Measurements from ENCODE around the gene AP2B1.
"Not testable (repeated sequence)": the region's sequence is repeated elsewhere in the genome, so short reads cannot be mapped to it uniquely, and the experiment has no call there.

AP2B1 gene

GRCh38 chr17:35587074-35587961 is at the start of gene AP2B1:
Gene AP2B1, plus strand, starts transcription at chr17:35587322. Its CDS starts 6,709 bp downstream, at chr17:35594031.
- DNase-seq (ENCODE audit: low read depth, low spot score) = peak; percentile 91

GRCh38 chr17:35537601-35538141 is 49.5 kb upstream of the AP2B1 start, which contains the start of gene SLFN12L:
Gene SLFN12L, minus strand, starts transcription at chr17:35537678. Its CDS starts 15,314 bp downstream, at chr17:35522364.
- DNase-seq (ENCODE audit: low read depth, low spot score) = peak; percentile 4

DNA sequence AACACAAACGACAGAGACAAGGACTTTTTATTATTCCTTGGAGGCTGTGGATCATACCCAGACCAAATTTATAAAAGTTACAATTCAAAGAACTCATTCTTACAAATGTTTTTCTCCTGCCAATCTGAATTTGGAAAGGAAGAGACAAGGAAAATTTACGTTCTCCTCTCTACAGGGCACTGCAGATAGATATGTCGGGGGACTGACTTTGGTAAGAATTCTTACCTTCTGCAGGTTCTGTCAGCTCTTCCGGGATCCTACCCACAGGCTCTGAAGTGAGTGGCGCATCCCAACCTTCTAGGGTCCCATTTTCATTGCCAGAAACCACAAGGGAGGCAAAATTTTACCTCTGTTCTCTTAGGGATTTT is 47.5 kb upstream of the AP2B1 start:
- no peak for DNase-seq (ENCODE audit: low read depth, low spot score)

- no peak for DNase-seq (ENCODE audit: low read depth, low spot score)
Observed at GRCh38 chr17:35540589-35541404, 46.3 kb upstream of the AP2B1 start.

GRCh38 chr17:35541434-35541833 is 45.7 kb upstream of the AP2B1 start:
- DNase-seq (ENCODE audit: low read depth, low spot score) = no peak

DNA sequence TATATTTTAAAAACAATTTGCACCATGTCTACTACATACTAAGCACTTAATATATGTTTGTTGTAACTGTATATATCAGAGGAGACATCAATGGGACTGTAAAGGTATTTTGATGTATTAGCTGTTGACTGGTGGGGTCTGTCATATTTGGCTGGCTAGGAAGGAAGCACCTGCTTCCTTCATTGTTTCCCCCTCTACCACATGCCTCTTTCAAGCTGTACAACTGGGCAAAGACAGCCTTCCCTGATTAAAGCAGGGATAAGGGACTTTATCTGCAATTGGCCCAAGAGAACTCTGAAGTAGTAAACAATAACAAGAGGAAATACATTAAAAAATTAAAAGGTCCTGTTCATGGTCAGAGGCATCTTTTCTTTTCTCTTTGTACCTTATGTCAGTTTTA is 44.1 kb upstream of the AP2B1 start:
- DNase-seq (ENCODE audit: low read depth, low spot score) = no peak

DNA sequence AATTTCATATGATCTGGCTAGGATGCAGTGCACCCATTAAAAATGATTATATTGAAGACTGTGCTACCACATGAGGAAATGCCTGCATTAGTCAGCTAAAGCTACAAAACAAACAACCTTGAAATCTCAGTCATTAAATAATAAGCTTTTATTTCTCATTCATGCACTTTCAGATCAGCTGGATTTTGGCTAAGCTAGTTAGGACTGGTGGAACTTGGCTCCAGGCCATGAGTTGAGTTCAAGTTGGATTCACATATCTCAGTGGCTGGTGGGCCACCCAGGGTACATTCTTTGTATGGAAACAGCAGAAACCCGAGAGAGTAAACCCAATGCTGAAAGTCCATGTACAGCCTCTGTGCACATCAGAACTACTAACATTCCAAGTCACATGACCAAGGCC is 43.3 kb upstream of the AP2B1 start:
- DNase-seq (ENCODE audit: low read depth, low spot score) = no peak

DNA sequence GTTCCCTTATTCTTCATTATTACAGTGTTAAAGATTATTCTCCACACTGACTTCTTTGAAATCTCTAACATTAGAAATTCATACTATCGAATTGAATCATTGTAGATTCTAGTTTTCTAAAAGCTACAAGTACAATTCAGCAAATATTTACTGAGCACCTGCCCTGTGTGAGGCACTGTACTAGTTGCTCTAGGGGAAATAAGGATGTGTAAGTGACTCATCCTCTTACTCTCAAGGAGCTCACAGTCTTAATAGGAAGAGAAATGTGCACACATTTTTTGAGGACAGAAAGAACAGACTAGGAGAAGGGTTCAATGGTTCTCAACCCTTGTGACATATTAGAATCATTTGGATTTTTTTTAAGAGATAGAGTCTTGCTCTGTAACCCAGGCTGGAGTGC is 42.0 kb upstream of the AP2B1 start:
- DNase-seq (ENCODE audit: low read depth, low spot score) = no peak

- DNase-seq (ENCODE audit: low read depth, low spot score) = no peak
Observed at GRCh38 chr17:35546487-35546886, 40.6 kb upstream of the AP2B1 start.

DNA sequence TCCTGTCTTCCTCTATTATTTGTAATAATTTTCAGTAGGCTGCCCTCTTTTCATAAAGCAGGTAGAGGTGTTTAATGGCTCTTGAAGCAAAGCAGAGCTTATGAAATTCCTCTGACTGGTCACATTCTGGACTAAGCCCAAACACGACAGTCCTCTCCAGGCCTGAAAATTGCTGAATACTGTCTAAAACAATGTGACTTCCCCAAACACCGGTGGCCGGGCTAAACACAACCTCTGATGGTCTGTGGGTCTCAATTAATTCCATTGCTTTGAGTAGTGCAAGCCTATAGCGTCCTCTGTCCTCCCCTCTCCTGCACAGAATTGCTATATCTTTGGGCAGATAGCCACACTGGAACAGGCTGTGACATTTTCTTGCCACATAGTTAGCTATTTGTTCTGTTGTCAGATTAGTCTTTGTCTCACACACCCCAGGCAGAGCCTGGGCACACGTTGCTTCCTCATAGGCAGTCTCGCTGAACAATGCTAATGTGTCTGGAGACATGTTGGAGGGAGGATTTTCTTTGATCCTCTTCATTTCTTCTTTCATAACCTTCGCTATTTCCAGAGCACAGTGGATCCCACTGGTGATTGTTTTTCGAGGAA is 38.8 kb upstream of the AP2B1 start:
- DNase-seq (ENCODE audit: low read depth, low spot score) = no peak

- no peak for DNase-seq (ENCODE audit: low read depth, low spot score)
Observed at GRCh38 chr17:35548978-35549377, 38.1 kb upstream of the AP2B1 start.

GRCh38 chr17:35553310-35553709 is 33.8 kb upstream of the AP2B1 start:
- no peak for DNase-seq (ENCODE audit: low read depth, low spot score)

GRCh38 chr17:35554668-35555067 is 32.5 kb upstream of the AP2B1 start:
- DNase-seq (ENCODE audit: low read depth, low spot score) = no peak

- no peak for DNase-seq (ENCODE audit: low read depth, low spot score)
Observed at GRCh38 chr17:35555691-35556090, 31.4 kb upstream of the AP2B1 start.

- DNase-seq (ENCODE audit: low read depth, low spot score) = no peak
Observed at GRCh38 chr17:35557353-35557752, 29.8 kb upstream of the AP2B1 start.

DNA sequence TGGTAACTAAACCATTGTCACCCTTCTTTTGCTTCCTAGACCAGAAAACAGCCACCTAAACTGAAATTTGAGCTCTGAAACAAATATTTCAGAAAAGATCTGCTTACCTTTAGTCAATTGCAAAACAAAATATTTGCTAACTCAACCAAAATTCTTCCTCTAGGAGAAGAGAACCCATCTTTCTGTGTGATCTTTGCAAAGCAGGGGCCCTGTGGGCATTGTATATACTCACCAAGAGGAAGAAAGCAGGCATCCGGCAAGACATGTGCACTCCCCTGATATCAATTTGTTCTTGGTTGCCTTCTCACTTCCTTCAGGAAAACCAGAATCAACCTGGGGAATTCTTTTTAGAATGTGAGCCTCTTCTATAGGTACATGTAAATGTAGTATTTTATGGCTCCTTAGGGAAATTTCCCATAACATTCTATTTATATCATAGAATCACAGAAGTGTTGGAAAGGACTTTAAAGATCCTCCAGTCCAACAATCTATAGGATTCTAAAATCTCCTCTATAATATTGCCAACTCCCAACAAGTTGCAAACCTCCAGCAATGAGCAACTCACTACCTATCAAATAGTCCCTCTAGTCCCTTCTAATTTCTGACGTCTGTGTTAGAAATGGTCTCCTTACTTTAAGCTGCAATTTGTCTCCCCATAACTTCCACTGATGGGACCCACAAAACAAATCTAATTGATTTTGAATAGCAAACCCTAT is 27.5 kb upstream of the AP2B1 start:
- no peak for DNase-seq (ENCODE audit: low read depth, low spot score)

DNA sequence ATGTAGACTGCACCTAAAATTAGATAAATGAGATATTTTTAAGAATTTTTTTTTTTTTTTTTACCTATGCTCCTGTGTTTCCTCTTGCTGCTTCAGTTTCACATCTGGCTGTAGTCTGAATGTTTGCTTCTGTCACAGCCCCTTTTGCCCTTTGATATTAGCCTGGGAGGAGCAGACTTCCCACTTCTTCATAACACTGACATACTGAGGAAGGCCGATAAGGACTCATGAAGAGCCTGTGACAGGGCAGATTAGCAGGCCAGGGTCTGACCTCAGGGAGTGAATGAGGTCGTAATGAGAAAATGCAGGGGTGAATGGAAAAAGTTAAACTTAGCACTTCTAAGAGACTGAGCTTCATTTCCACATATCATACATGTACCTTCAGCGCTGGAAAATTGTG is 26.4 kb upstream of the AP2B1 start, which contains the start of gene SLFN14:
TSS of gene SLFN14 (minus strand) at position 117 of the 400 bp plus-strand sequence. CDS start 2,757 bp downstream, outside the sequence.
- DNase-seq (ENCODE audit: low read depth, low spot score) = no peak

- not testable (repeated sequence) for DNase-seq (ENCODE audit: low read depth, low spot score)
Observed at GRCh38 chr17:35563181-35563580, 23.9 kb upstream of the AP2B1 start.

DNA sequence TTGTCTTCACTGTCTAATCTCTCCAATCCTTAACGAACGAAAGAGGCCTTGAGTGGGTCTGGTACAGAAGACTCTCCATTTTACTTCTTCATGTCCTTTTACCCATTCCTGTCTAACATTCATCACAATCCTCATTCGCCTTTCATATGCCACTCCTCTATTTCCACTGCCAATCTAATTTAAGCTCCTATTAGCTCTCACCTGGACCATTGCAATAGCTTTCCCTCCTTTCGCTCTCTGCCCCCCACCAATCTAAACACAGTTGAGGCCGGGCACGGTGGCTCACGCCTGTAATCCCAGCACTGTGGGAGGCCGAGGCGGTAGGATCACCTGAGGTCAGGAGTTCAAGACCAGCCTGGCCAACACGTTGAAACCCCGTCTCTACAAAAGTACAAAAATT is 20.2 kb upstream of the AP2B1 start:
- no peak for DNase-seq (ENCODE audit: low read depth, low spot score)

- DNase-seq (ENCODE audit: low read depth, low spot score) = peak; percentile 28
Observed at GRCh38 chr17:35568561-35568960, 18.6 kb upstream of the AP2B1 start.

DNA sequence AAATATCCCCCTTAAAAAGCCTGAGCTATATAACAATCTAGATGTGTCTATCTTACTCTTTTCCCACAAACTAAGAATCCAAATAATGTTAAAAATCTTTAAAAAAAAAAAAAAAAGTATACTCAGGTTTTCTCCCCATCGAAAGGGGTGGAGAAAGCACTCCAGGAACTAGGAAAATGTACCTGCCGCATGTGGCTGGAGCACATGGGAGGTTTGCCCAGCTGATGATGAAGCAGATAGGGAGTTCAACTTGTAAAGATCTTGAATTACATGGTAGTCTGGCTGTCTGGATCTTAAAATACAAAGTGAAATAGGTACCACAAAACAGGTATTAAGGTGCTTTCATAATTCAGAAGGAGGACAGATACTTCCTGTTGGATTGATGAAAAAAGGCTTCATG is 17.7 kb upstream of the AP2B1 start:
- no peak for DNase-seq (ENCODE audit: low read depth, low spot score)
